ENCODE data around the gene CEP85L.

DNA sequence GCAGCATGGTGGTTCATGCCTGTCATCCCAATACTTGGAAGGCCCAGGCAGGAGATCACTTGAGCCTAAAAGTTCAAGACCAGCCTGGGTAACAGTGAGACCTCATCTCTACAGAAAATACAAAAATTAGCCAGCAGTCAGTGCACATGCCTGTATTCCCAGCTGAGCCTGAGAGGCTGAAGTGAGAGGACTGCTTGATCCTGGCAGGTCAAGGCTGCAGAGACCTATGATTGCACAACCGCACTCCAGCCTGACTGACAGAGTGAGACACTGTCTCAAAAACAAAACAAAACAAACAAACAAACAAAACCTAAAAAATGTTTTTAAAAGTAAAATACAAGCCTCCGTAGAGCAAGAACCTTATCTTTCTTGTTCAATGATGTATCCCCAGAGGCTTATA is 6.0 kb downstream of the CEP85L start:
- TF ChIP-seq, protein P1, sequence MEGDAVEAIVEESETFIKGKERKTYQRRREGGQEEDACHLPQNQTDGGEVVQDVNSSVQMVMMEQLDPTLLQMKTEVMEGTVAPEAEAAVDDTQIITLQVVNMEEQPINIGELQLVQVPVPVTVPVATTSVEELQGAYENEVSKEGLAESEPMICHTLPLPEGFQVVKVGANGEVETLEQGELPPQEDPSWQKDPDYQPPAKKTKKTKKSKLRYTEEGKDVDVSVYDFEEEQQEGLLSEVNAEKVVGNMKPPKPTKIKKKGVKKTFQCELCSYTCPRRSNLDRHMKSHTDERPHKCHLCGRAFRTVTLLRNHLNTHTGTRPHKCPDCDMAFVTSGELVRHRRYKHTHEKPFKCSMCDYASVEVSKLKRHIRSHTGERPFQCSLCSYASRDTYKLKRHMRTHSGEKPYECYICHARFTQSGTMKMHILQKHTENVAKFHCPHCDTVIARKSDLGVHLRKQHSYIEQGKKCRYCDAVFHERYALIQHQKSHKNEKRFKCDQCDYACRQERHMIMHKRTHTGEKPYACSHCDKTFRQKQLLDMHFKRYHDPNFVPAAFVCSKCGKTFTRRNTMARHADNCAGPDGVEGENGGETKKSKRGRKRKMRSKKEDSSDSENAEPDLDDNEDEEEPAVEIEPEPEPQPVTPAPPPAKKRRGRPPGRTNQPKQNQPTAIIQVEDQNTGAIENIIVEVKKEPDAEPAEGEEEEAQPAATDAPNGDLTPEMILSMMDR (IDR thresholded peaks at IDR 0.05; ENCODE audit: borderline replicate concordance, extremely low read depth, low read length, poor library complexity, severe bottlenecking): no peak
- no peak for TF ChIP-seq EZH2 (IDR thresholded peaks at IDR 0.05; ENCODE audit: borderline replicate concordance, low read depth, low read length, severe bottlenecking)
